ENCODE data around the gene ERICH3. TPM values are rescaled to one million over a fixed set of nuclear protein-coding genes. Genes with fewer than 3 reads are reported as not detected.
"Not testable (repeated sequence)": the region's sequence is repeated elsewhere in the genome, so short reads cannot be mapped to it uniquely, and the experiment has no call there.

The ERICH3 gene
- total RNA-seq, 2 experiments from 2014 or later: not detected

- CTCF ChIA-PET: no interaction called here
- Mint-ChIP-seq H3K27ac (no peak overlapping the region), H3K36me3 (ENCODE audit: low read depth) (no peaks in the 10 kb centered on the region), H3K27me3 (peaks cover 50% of the 10 kb centered on the region), H3K9me3 (no peaks in the 10 kb centered on the region), H3K4me3 (no peak overlapping the region), H3K4me1 (ENCODE audit: low read depth) (no peaks in the 10 kb centered on the region)
- H3K27me3 ChIP-seq (ENCODE audit: control insufficient read depth in 1 of 2, insufficient read depth in 2 of 2, low read length in 2 of 2): peaks cover 13 to 20% of the 10 kb centered on the region in 2 experiments
- POLR2A ChIA-PET: no interaction called here
- TF ChIP-seq CTCF (IDR thresholded peaks at IDR 0.05): no peak
- H3K36me3 ChIP-seq (ENCODE audit: insufficient read depth, low read length): no peaks in the 10 kb centered on the region
- intact Hi-C loops (cut with DNase I, micrococcal nuclease): no loop called here
- DNase-seq: no peak
- no peak overlapping the region for H3K4me3 ChIP-seq (ENCODE audit: low read length)
- H3K4me1 ChIP-seq (ENCODE audit: insufficient read depth, low read length): peaks cover 4% of the 10 kb centered on the region
- no peak overlapping the region for H3K27ac ChIP-seq (ENCODE audit: low read depth in 1 of 2, low read length in 2 of 2)
- peaks cover 0 to 5% of the 10 kb centered on the region in 2 experiments for H3K9me3 ChIP-seq (ENCODE audit: control insufficient read depth in 1 of 2, insufficient read depth in 1 of 2, low read length in 2 of 2)
- no peak for ATAC-seq (ENCODE audit: poor library complexity)
Measured at GRCh38 chr1:74674278-74675048, 871 bp upstream of the ERICH3 start.

GRCh38 chr1:74670866-74671265 is 2.7 kb downstream of the ERICH3 start:
- H3K4me1 ChIP-seq (ENCODE audit: insufficient read depth, low read length); ATAC-seq (ENCODE audit: poor library complexity); intact Hi-C loops (cut with DNase I, micrococcal nuclease); H3K27ac Mint-ChIP-seq; H3K4me3 Mint-ChIP-seq; H3K4me3 ChIP-seq (ENCODE audit: low read length); H3K4me1 Mint-ChIP-seq (ENCODE audit: low read depth); H3K9me3 ChIP-seq (ENCODE audit: control insufficient read depth in 1 of 2, insufficient read depth in 1 of 2, low read length in 2 of 2); H3K36me3 ChIP-seq (ENCODE audit: insufficient read depth, low read length); H3K36me3 Mint-ChIP-seq (ENCODE audit: low read depth); DNase-seq; CTCF ChIA-PET; POLR2A ChIA-PET; H3K27ac ChIP-seq (ENCODE audit: low read depth in 1 of 2, low read length in 2 of 2); H3K9me3 Mint-ChIP-seq: not testable (repeated sequence)
- H3K27me3 ChIP-seq (ENCODE audit: control insufficient read depth in 1 of 2, insufficient read depth in 2 of 2, low read length in 2 of 2): peaks cover 13 to 20% of the 10 kb centered on the region in 2 experiments
- H3K27me3 Mint-ChIP-seq: peaks cover 43% of the 10 kb centered on the region

GRCh38 chr1:74654708-74655107 is 18.9 kb downstream of the ERICH3 start:
- no peak for TF ChIP-seq CTCF (IDR thresholded peaks at IDR 0.05)
- intact Hi-C loops (cut with DNase I, micrococcal nuclease): no loop called here
- H3K27ac ChIP-seq (ENCODE audit: low read depth in 1 of 2, low read length in 2 of 2): no peak overlapping the region
- no peak overlapping the region for H3K4me3 Mint-ChIP-seq
- no peaks in the 10 kb centered on the region for H3K27me3 ChIP-seq (ENCODE audit: control insufficient read depth in 1 of 2, insufficient read depth in 2 of 2, low read length in 2 of 2)
- ATAC-seq (ENCODE audit: poor library complexity) (no peak), DNase-seq (no peak)
- H3K4me1 Mint-ChIP-seq (ENCODE audit: low read depth): no peaks in the 10 kb centered on the region
- ChIA-PET CTCF (no interaction called here), POLR2A (no interaction called here)
- H3K4me3 ChIP-seq (ENCODE audit: low read length): no peak overlapping the region
- no peaks in the 10 kb centered on the region for H3K9me3 ChIP-seq (ENCODE audit: control insufficient read depth in 1 of 2, insufficient read depth in 1 of 2, low read length in 2 of 2)
- H3K27ac Mint-ChIP-seq: no peak overlapping the region
- peaks cover 2% of the 10 kb centered on the region for H3K9me3 Mint-ChIP-seq
- no peaks in the 10 kb centered on the region for H3K36me3 Mint-ChIP-seq (ENCODE audit: low read depth)
- no peaks in the 10 kb centered on the region for H3K4me1 ChIP-seq (ENCODE audit: insufficient read depth, low read length)
- peaks cover 5% of the 10 kb centered on the region for H3K27me3 Mint-ChIP-seq
- no peaks in the 10 kb centered on the region for H3K36me3 ChIP-seq (ENCODE audit: insufficient read depth, low read length)

- no peaks in the 10 kb centered on the region for H3K9me3 ChIP-seq (ENCODE audit: control insufficient read depth in 1 of 2, insufficient read depth in 1 of 2, low read length in 2 of 2)
- POLR2A ChIA-PET: no interaction called here
- no peaks in the 10 kb centered on the region for H3K36me3 Mint-ChIP-seq (ENCODE audit: low read depth)
- intact Hi-C loops (cut with DNase I, micrococcal nuclease): no loop called here
- no peak overlapping the region for H3K4me3 ChIP-seq (ENCODE audit: low read length)
- no peaks in the 10 kb centered on the region for H3K36me3 ChIP-seq (ENCODE audit: insufficient read depth, low read length)
- H3K27me3 ChIP-seq (ENCODE audit: control insufficient read depth in 1 of 2, insufficient read depth in 2 of 2, low read length in 2 of 2): no peaks in the 10 kb centered on the region
- H3K27me3 Mint-ChIP-seq: no peaks in the 10 kb centered on the region
- H3K4me1 ChIP-seq (ENCODE audit: insufficient read depth, low read length): no peaks in the 10 kb centered on the region
- CTCF ChIA-PET: no interaction called here
- no peaks in the 10 kb centered on the region for H3K4me1 Mint-ChIP-seq (ENCODE audit: low read depth)
- H3K27ac Mint-ChIP-seq: no peak overlapping the region
- TF ChIP-seq CTCF (IDR thresholded peaks at IDR 0.05): no peak
- no peak overlapping the region for H3K4me3 Mint-ChIP-seq
- DNase-seq (no peak), ATAC-seq (ENCODE audit: poor library complexity) (no peak)
- H3K9me3 Mint-ChIP-seq: no peaks in the 10 kb centered on the region
- no peak overlapping the region for H3K27ac ChIP-seq (ENCODE audit: low read depth in 1 of 2, low read length in 2 of 2)
Measured at GRCh38 chr1:74652711-74653139, 20.9 kb downstream of the ERICH3 start.

All from CD4-positive, alpha-beta T cell (primary cell).